Activated naive CD4-positive, alpha-beta T cell treated with anti-CD3 and anti-CD28 coated beads, Interleukin-2, amount 50 U/mL, for 72 hours (primary cell): ENCODE results near the gene ZNF165. TPM values are rescaled to one million over a fixed set of nuclear protein-coding genes. Genes with fewer than 3 reads are reported as not detected.
"Not testable (repeated sequence)": the region's sequence is repeated elsewhere in the genome, so short reads cannot be mapped to it uniquely, and the experiment has no call there.

Source experiments
- ATAC-seq, 2 donors: fragments of 150-1000 bp; cut with Tn5 transposase; 2 replicates each; pipeline ENCODE4 v1.10.0; 2021; ENCODE audit warnings: mild to moderate bottlenecking in 2 of 2, moderate library complexity in 2 of 2
- DNase-seq, 2 donors: peaks; one replicate each; pipeline ENCODE4 v3.0.0; 2021 to 2022; ENCODE audit warnings: low spot score in 2 of 2
- H3K27ac Mint-ChIP-seq, 2 donors: one replicate each; pipeline ENCODE4 v1.8.0; 2022; ENCODE audit warnings: mild to moderate bottlenecking in 2 of 2, mixed read lengths in 2 of 2
- H3K36me3 Mint-ChIP-seq, 2 donors: one replicate each; pipeline ENCODE4 v1.8.0; 2022; ENCODE audit warnings: mixed read lengths in 2 of 2
- H3K9me3 Mint-ChIP-seq, 2 donors: one replicate each; pipeline ENCODE4 v1.8.0; 2022; ENCODE audit warnings: mixed read lengths in 2 of 2
- total RNA-seq, 2 donors: library from RNA; stranded (reverse); gene quantifications; one replicate each; pipeline ENCODE4 v1.2.3, GENCODE V29; 2022

ZNF165 gene
- 10 to 100 TPM in 1 of 2 donors, 1 to 10 TPM in 1; 2.1 to 35.7 TPM for total RNA-seq

GRCh38 chr6:28080381-28080630, at the start of gene ZNF165:
Gene ZNF165, plus strand, starts transcription at chr6:28080568. Its CDS starts 4,913 bp downstream, at chr6:28085481.
- ATAC-seq, result peak; percentile 30 to 33
- DNase-seq, H3K9me3 Mint-ChIP-seq: not testable (repeated sequence)
- peak within 1 kb of the TSS; percentile 89 to 97 for H3K27ac Mint-ChIP-seq
- H3K36me3 Mint-ChIP-seq, result peaks cover 1 to 44% of the 10 kb centered on the region in 2 donors

- ATAC-seq (peak in 1 of 2 donors; percentile 70), DNase-seq (no peak)
- no peaks in the 10 kb centered on the region for H3K9me3 Mint-ChIP-seq
- H3K27ac Mint-ChIP-seq, result no peak overlapping the region
- H3K36me3 Mint-ChIP-seq, result no peaks in the 10 kb centered on the region
Observed at GRCh38 chr6:28053584-28053983, 26.8 kb upstream of the ZNF165 start.

GRCh38 chr6:28060405-28060804, 20.0 kb upstream of the ZNF165 start:
- DNase-seq (no peak), ATAC-seq (no peak)
- Mint-ChIP-seq H3K9me3 (no peaks in the 10 kb centered on the region), H3K36me3 (no peaks in the 10 kb centered on the region), H3K27ac (no peak overlapping the region)

- ATAC-seq (no peak), DNase-seq (no peak)
- no peak overlapping the region for H3K27ac Mint-ChIP-seq
- no peaks in the 10 kb centered on the region for H3K36me3 Mint-ChIP-seq
- no peaks in the 10 kb centered on the region for H3K9me3 Mint-ChIP-seq
Observed at GRCh38 chr6:28064272-28064671, 16.1 kb upstream of the ZNF165 start.

GRCh38 chr6:28068067-28068466, 12.3 kb upstream of the ZNF165 start:
- no peaks in the 10 kb centered on the region for H3K9me3 Mint-ChIP-seq
- ATAC-seq (no peak), DNase-seq (no peak)
- H3K27ac Mint-ChIP-seq, result no peak overlapping the region
- H3K36me3 Mint-ChIP-seq, result no peaks in the 10 kb centered on the region

GRCh38 chr6:28070968-28071367, 9.4 kb upstream of the ZNF165 start:
- not testable (repeated sequence) for H3K9me3 Mint-ChIP-seq, H3K36me3 Mint-ChIP-seq, ATAC-seq, DNase-seq, H3K27ac Mint-ChIP-seq

- ATAC-seq, result no peak
- Mint-ChIP-seq H3K27ac (no peak overlapping the region), H3K36me3 (peaks cover 0 to 25% of the 10 kb centered on the region in 2 donors), H3K9me3 (peaks cover 3 to 4% of the 10 kb centered on the region in 2 donors)
- no peak for DNase-seq
Observed at GRCh38 chr6:28078050-28078449, 2.3 kb upstream of the ZNF165 start.

- DNase-seq (no peak), ATAC-seq (no peak)
- H3K9me3 Mint-ChIP-seq, result peaks cover 3 to 4% of the 10 kb centered on the region in 2 donors
- no peak overlapping the region for H3K27ac Mint-ChIP-seq
- peaks cover 0 to 32% of the 10 kb centered on the region in 2 donors for H3K36me3 Mint-ChIP-seq
Observed at GRCh38 chr6:28078836-28079235, 1.5 kb upstream of the ZNF165 start.

- Mint-ChIP-seq H3K27ac (peak overlapping the region; percentile 89 to 97), H3K9me3 (peaks cover 3 to 4% of the 10 kb centered on the region in 2 donors), H3K36me3 (peaks cover 7 to 49% of the 10 kb centered on the region in 2 donors)
- DNase-seq (peak; percentile 84 to 86), ATAC-seq (peak; percentile 70 to 87)
Observed at GRCh38 chr6:28080631-28081485, 490 bp downstream of the ZNF165 start.

- ATAC-seq, result peak; percentile 19 to 50
Observed at GRCh38 chr6:28081486-28081751, 1.1 kb downstream of the ZNF165 start.

GRCh38 chr6:28082939-28083338, 2.6 kb downstream of the ZNF165 start:
- Mint-ChIP-seq H3K9me3 (peaks cover 9% of the 10 kb centered on the region in 2 donors), H3K27ac (peak overlapping the region in 1 of 2 donors; percentile 89), H3K36me3 (peaks cover 20 to 65% of the 10 kb centered on the region in 2 donors)
- ATAC-seq, result peak in 1 of 2 donors; percentile 33
- no peak for DNase-seq

More at GRCh38 chr6:28081486-28081751, 1.1 kb downstream of the ZNF165 start:
- Mint-ChIP-seq H3K27ac (peak overlapping the region; percentile 89 to 97), H3K36me3 (peaks cover 12 to 55% of the 10 kb centered on the region in 2 donors), H3K9me3 (peaks cover 3 to 4% of the 10 kb centered on the region in 2 donors)
- DNase-seq, result no peak

GRCh38 chr6:28089054-28089453, 8.7 kb downstream of the ZNF165 start:
- Mint-ChIP-seq H3K36me3 (peaks cover 55 to 71% of the 10 kb centered on the region in 2 donors), H3K9me3 (peaks cover 24 to 28% of the 10 kb centered on the region in 2 donors), H3K27ac (no peak overlapping the region)
- no peak for ATAC-seq
- no peak for DNase-seq

GRCh38 chr6:28090917-28091586, 10.7 kb downstream of the ZNF165 start:
- no peak overlapping the region for H3K27ac Mint-ChIP-seq
- DNase-seq (no peak), ATAC-seq (peak in 1 of 2 donors; percentile 53)
- peaks cover 46 to 55% of the 10 kb centered on the region in 2 donors for H3K36me3 Mint-ChIP-seq
- peaks cover 28% of the 10 kb centered on the region in 2 donors for H3K9me3 Mint-ChIP-seq

GRCh38 chr6:28102222-28102621, 21.9 kb downstream of the ZNF165 start:
- Mint-ChIP-seq H3K36me3 (peaks cover 18 to 30% of the 10 kb centered on the region in 2 donors), H3K9me3 (peaks cover 0 to 15% of the 10 kb centered on the region in 2 donors)
- DNase-seq, ATAC-seq, H3K27ac Mint-ChIP-seq: not testable (repeated sequence)

- H3K36me3 Mint-ChIP-seq, result peaks cover 18 to 30% of the 10 kb centered on the region in 2 donors
- not testable (repeated sequence) for H3K27ac Mint-ChIP-seq, DNase-seq, ATAC-seq
- H3K9me3 Mint-ChIP-seq, result peaks cover 0 to 15% of the 10 kb centered on the region in 2 donors
Observed at GRCh38 chr6:28102699-28103098, 22.3 kb downstream of the ZNF165 start.

- DNase-seq, result peak; percentile 82 to 86
- Mint-ChIP-seq H3K36me3 (peaks cover 9 to 25% of the 10 kb centered on the region in 2 donors), H3K9me3 (peaks cover 0 to 15% of the 10 kb centered on the region in 2 donors), H3K27ac (peak overlapping the region; percentile 83 to 92)
- ATAC-seq, result peak; percentile 100
Observed at GRCh38 chr6:28104392-28105244, 24.2 kb downstream of the ZNF165 start.

GRCh38 chr6:28105245-28105639, 24.9 kb downstream of the ZNF165 start:
- Mint-ChIP-seq H3K36me3 (peaks cover 5 to 19% of the 10 kb centered on the region in 2 donors), H3K9me3 (peaks cover 0 to 11% of the 10 kb centered on the region in 2 donors), H3K27ac (peak overlapping the region; percentile 56 to 83)
- DNase-seq, result no peak
- ATAC-seq, result no peak
